OCI-LY1 (cell line): ENCODE results near the gene TCF4.

Experiments used
- H2AFZ ChIP-seq: fragments of 200-600 bp; sonication (generic), shearing (Covaris generic); 2 replicates; pipeline ENCODE4 v1.6.0; 2014; ENCODE audit warnings: antibody characterized with exemption, mild to moderate bottlenecking, low read length
- H3F3A ChIP-seq: fragments of 200-600 bp; sonication (generic), shearing (Covaris generic); 2 replicates; pipeline ENCODE4 v1.6.0; 2014; ENCODE audit warnings: mild to moderate bottlenecking, antibody characterized with exemption, low read length, moderate library complexity; ENCODE audit not compliant: insufficient read depth
- H3K27ac ChIP-seq: fragments of 200-600 bp; sonication (generic); 2 replicates; pipeline ENCODE4 v1.5.1; 2014; ENCODE audit warnings: low read length, mixed run types, mild to moderate bottlenecking, low read depth; ENCODE audit not compliant: poor library complexity, severe bottlenecking
- H3K27me3 ChIP-seq: fragments of 200-600 bp; sonication (generic); 2 replicates; pipeline ENCODE4 v1.6.0; 2014; ENCODE audit warnings: antibody characterized with exemption, mild to moderate bottlenecking, low read length, moderate library complexity; ENCODE audit not compliant: insufficient read depth
- H3K36me3 ChIP-seq: fragments of 200-600 bp; sonication (generic); 2 replicates; pipeline ENCODE4 v1.6.1; 2014; ENCODE audit warnings: mild to moderate bottlenecking, antibody characterized with exemption, low read length, moderate library complexity, mixed read lengths; ENCODE audit not compliant: insufficient read depth
- H3K4me1 ChIP-seq: fragments of 200-600 bp; sonication (generic); 2 replicates; pipeline ENCODE4 v1.5.1; 2014; ENCODE audit warnings: mild to moderate bottlenecking, low read length, moderate library complexity; ENCODE audit not compliant: insufficient read depth, severe bottlenecking
- H3K4me2 ChIP-seq: fragments of 200-600 bp; sonication (generic), shearing (Covaris generic); 2 replicates; pipeline ENCODE4 v1.6.1; 2014; ENCODE audit warnings: low read length
- H3K4me3 ChIP-seq: fragments of 200-600 bp; sonication (generic); 2 replicates; pipeline ENCODE4 v1.5.1; 2014; ENCODE audit warnings: low read length, low read depth, mild to moderate bottlenecking, mixed read lengths; ENCODE audit not compliant: poor library complexity, severe bottlenecking
- H3K79me2 ChIP-seq: fragments of 200-600 bp; shearing (Covaris generic); 2 replicates; pipeline ENCODE4 v1.6.1; 2016; ENCODE audit warnings: mixed run types, low read length, mixed read lengths; ENCODE audit not compliant: insufficient read depth
- H3K9ac ChIP-seq: fragments of 200-600 bp; sonication (generic), shearing (Covaris generic); 2 replicates; pipeline ENCODE4 v1.6.1; 2014; ENCODE audit warnings: mild to moderate bottlenecking, low read length, mixed read lengths
- H3K9me2 ChIP-seq: fragments of 200-600 bp; sonication (generic), shearing (Covaris generic); 2 replicates; pipeline ENCODE4 v1.6.1; 2014; ENCODE audit warnings: low read depth, mild to moderate bottlenecking, low read length, mixed read lengths
- H3K9me3 ChIP-seq: fragments of 200-600 bp; shearing (Covaris generic); 2 replicates; pipeline ENCODE4 v1.6.1; 2014; ENCODE audit warnings: low read length, mixed read lengths
- H4K20me1 ChIP-seq: fragments of 200-600 bp; sonication (generic), shearing (Covaris generic); 2 replicates; pipeline ENCODE4 v1.6.0; 2016; ENCODE audit warnings: mild to moderate bottlenecking, low read length; ENCODE audit not compliant: insufficient read depth
- EZH2 ChIP-seq: fragments of 200-600 bp; sonication (generic), shearing (Covaris generic); IDR thresholded peaks from 2 replicates; pipeline ENCODE4 v1.8.0; 2017; ENCODE audit warnings: borderline replicate concordance, mixed run types, mild to moderate bottlenecking, antibody characterized with exemption, low read length, moderate library complexity, mixed read lengths
- TF ChIP-seq, protein P1 (sequence below): fragments of 200-600 bp; sonication (generic), shearing (Covaris generic); IDR thresholded peaks from 2 replicates; pipeline ENCODE4 v1.5.1; 2017; ENCODE audit warnings: mild to moderate bottlenecking, antibody characterized with exemption, low read length, moderate library complexity, mixed read lengths

The TCF4 gene

DNA sequence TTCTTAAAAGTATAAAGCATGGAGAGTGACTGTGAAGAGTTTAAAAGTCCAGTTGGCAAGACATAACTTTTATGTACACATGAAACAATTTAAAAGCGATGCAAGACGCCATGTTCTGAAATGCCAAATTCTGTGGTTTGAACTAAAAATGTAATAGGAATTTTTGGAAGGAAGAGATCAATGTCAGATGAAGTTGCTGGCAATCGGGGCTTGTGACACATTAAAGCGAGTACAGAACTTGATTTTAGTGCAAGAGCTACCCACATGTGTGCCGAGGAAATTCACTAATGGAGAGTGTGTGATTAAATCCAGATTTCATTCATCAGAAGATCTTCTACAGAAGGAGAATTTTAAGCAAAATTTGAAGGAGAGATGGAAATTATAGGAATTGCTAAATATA, 408.6 kb downstream of the TCF4 start:
- Histone ChIP-seq H3K79me2 (no peaks in the 10 kb centered on the region), H3K9me2 (no peaks in the 10 kb centered on the region), H3K9ac (no peak overlapping the region), H3K4me3 (no peak overlapping the region), H3K36me3 (no peaks in the 10 kb centered on the region), H3F3A (no peaks in the 10 kb centered on the region), H2AFZ (no peak overlapping the region), H3K27ac (no peak overlapping the region), H4K20me1 (no peaks in the 10 kb centered on the region), H3K9me3 (no peaks in the 10 kb centered on the region), H3K4me2 (no peak overlapping the region), H3K4me1 (no peaks in the 10 kb centered on the region), H3K27me3 (no peaks in the 10 kb centered on the region)
- TF ChIP-seq, protein P1, sequence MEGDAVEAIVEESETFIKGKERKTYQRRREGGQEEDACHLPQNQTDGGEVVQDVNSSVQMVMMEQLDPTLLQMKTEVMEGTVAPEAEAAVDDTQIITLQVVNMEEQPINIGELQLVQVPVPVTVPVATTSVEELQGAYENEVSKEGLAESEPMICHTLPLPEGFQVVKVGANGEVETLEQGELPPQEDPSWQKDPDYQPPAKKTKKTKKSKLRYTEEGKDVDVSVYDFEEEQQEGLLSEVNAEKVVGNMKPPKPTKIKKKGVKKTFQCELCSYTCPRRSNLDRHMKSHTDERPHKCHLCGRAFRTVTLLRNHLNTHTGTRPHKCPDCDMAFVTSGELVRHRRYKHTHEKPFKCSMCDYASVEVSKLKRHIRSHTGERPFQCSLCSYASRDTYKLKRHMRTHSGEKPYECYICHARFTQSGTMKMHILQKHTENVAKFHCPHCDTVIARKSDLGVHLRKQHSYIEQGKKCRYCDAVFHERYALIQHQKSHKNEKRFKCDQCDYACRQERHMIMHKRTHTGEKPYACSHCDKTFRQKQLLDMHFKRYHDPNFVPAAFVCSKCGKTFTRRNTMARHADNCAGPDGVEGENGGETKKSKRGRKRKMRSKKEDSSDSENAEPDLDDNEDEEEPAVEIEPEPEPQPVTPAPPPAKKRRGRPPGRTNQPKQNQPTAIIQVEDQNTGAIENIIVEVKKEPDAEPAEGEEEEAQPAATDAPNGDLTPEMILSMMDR = no peak
- no peak for TF ChIP-seq EZH2

DNA sequence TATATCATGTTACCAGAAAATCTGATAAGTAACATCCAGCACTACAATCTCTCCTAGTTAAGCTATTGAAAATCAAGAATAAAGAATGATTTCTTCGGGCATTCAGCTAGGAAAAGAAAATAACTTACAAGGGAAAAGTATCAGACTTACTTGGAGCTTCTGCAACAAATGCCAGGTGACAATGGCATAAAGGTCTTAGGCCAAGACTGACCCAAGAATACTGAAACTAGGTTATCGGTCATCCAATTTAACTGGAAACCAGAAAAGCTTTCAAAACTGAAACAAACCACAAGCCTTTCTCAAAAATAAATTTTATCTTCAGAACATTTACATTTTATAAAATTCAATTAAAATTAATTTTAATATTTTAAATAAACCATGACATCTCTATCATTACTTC, 414.7 kb downstream of the TCF4 start:
- H4K20me1 ChIP-seq = no peaks in the 10 kb centered on the region
- H3K36me3 ChIP-seq = no peaks in the 10 kb centered on the region
- TF ChIP-seq, protein P1 = no peak
- no peak overlapping the region for H3K9ac ChIP-seq
- 0 out of 2 replicates have a peak, but pooled peaks cover 2% of the 10 kb centered on the region for H3K9me3 ChIP-seq
- H3K9me2 ChIP-seq = no peaks in the 10 kb centered on the region
- H3F3A ChIP-seq = no peaks in the 10 kb centered on the region
- H2AFZ ChIP-seq = no peak overlapping the region
- H3K4me3 ChIP-seq = no peak overlapping the region
- no peaks in the 10 kb centered on the region for H3K4me1 ChIP-seq
- no peaks in the 10 kb centered on the region for H3K27me3 ChIP-seq
- no peaks in the 10 kb centered on the region for H3K79me2 ChIP-seq
- no peak overlapping the region for H3K4me2 ChIP-seq
- no peak overlapping the region for H3K27ac ChIP-seq
